Measurements from ENCODE around the gene TGM3.
"Not testable (repeated sequence)": the region's sequence is repeated elsewhere in the genome, so short reads cannot be mapped to it uniquely, and the experiment has no call there.

TGM3 gene

GRCh38 chr20:2295886-2296515 lies at the start of gene TGM3:
Gene TGM3, plus strand, starts transcription at chr20:2296001. Its CDS starts 63 bp downstream, at chr20:2296064.
- no peak for DNase-seq (ENCODE audit: low read depth in 1 of 2, low spot score in 1 of 2)

GRCh38 chr20:2246069-2246491 lies 49.7 kb upstream of the TGM3 start:
- no peak for DNase-seq (ENCODE audit: low read depth in 1 of 2, low spot score in 1 of 2)

GRCh38 chr20:2248837-2249236 lies 47.0 kb upstream of the TGM3 start:
- no peak for DNase-seq (ENCODE audit: low read depth in 1 of 2, low spot score in 1 of 2)

- no peak for DNase-seq (ENCODE audit: low read depth in 1 of 2, low spot score in 1 of 2)
These were observed 45.9 kb upstream of the TGM3 start for GRCh38 chr20:2249935-2250334.

GRCh38 chr20:2252419-2252997 lies 43.3 kb upstream of the TGM3 start:
- DNase-seq (ENCODE audit: low read depth in 1 of 2, low spot score in 1 of 2) = no peak

- DNase-seq (ENCODE audit: low read depth in 1 of 2, low spot score in 1 of 2) = no peak
These were observed 42.5 kb upstream of the TGM3 start for GRCh38 chr20:2253256-2253655.

- no peak for DNase-seq (ENCODE audit: low read depth in 1 of 2, low spot score in 1 of 2)
These were observed 41.5 kb upstream of the TGM3 start for GRCh38 chr20:2254333-2254732.

GRCh38 chr20:2255926-2256531 lies 39.8 kb upstream of the TGM3 start:
- DNase-seq (ENCODE audit: low read depth in 1 of 2, low spot score in 1 of 2) = no peak

- no peak for DNase-seq (ENCODE audit: low read depth in 1 of 2, low spot score in 1 of 2)
These were observed 36.1 kb upstream of the TGM3 start for GRCh38 chr20:2259731-2260130.

- DNase-seq (ENCODE audit: low read depth in 1 of 2, low spot score in 1 of 2) = no peak
These were observed 35.6 kb upstream of the TGM3 start for GRCh38 chr20:2260250-2260649.

GRCh38 chr20:2261046-2261485 lies 34.7 kb upstream of the TGM3 start:
- DNase-seq (ENCODE audit: low read depth in 1 of 2, low spot score in 1 of 2) = no peak

GRCh38 chr20:2261629-2262028 lies 34.2 kb upstream of the TGM3 start:
- DNase-seq (ENCODE audit: low read depth in 1 of 2, low spot score in 1 of 2) = no peak

- DNase-seq (ENCODE audit: low read depth in 1 of 2, low spot score in 1 of 2) = no peak
These were observed 31.7 kb upstream of the TGM3 start for GRCh38 chr20:2264118-2264517.

- DNase-seq (ENCODE audit: low read depth in 1 of 2, low spot score in 1 of 2) = not testable (repeated sequence)
These were observed 31.0 kb upstream of the TGM3 start for GRCh38 chr20:2264621-2265374.

GRCh38 chr20:2273634-2274302 lies 22.0 kb upstream of the TGM3 start:
- DNase-seq (ENCODE audit: low read depth in 1 of 2, low spot score in 1 of 2) = no peak

- no peak for DNase-seq (ENCODE audit: low read depth in 1 of 2, low spot score in 1 of 2)
These were observed 19.8 kb upstream of the TGM3 start for GRCh38 chr20:2276015-2276414.

- DNase-seq (ENCODE audit: low read depth in 1 of 2, low spot score in 1 of 2) = no peak
These were observed 16.5 kb upstream of the TGM3 start for GRCh38 chr20:2279253-2279779.

GRCh38 chr20:2280082-2280481 lies 15.7 kb upstream of the TGM3 start:
- DNase-seq (ENCODE audit: low read depth in 1 of 2, low spot score in 1 of 2) = no peak

- no peak for DNase-seq (ENCODE audit: low read depth in 1 of 2, low spot score in 1 of 2)
These were observed 14.2 kb upstream of the TGM3 start for GRCh38 chr20:2281563-2281962.

- no peak for DNase-seq (ENCODE audit: low read depth in 1 of 2, low spot score in 1 of 2)
These were observed 13.6 kb upstream of the TGM3 start for GRCh38 chr20:2282181-2282580.
